Myometrial cell (primary cell): ENCODE measurements around the gene CELSR2. TPM values are rescaled to one million over a fixed set of nuclear protein-coding genes. Genes with fewer than 3 reads are reported as not detected.

Experiments used
- total RNA-seq: library from RNA; depleted of rRNA; stranded (reverse); fragments of >200 nt; gene quantifications from 2 replicates; pipeline ENCODE4 v1.2.3, GENCODE V29; 2015

Gene CELSR2
- 0.29 and 0.35 TPM in 2 replicates for total RNA-seq

DNA sequence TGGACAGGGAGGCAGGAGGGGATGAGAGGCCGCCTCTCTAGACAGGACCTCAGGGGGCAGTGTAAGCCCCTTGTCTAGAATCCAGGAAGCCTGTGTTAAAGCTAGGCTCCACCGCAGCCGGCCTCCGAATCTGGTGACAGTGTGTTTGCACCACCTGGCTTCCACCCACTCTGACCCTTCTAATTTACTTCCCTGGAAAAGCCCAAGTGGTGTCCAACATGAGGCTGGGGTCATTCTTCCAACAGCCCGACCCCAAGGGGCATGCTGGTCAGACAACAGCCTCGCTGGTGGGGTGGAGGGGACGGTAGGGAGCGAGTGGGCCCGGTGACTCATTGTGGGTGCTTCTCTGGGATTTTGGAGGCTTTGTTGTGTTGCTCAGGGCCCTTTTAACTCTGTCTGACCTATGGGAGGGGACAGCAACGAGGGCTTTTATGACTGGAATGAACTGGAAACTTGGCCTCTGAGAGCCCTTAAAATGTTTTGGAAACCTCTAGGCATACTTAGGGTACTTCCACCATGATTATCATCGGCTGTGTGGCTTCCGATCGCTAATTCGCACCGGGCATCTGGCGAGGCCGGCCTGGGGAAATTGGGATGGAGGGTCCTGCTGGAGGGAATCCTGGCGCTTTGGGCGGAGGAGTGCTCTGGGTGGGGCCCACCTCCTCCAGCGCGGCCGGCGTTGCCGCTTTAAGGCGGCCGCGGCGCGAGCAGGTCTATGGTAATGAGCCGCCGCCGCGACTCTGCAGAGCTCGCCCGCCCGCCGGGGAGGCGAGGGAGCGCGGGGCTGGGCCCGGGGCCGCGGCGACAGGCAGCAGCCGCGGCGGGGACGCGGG lies at the start of gene CELSR2:
TSS of gene CELSR2 (plus strand) at position 743 of the 833 bp plus-strand sequence. CDS start 541 bp downstream, outside the sequence.

GRCh38 chr1:109213824-109214693 lies 35.3 kb upstream of the CELSR2 start, which contains the start of gene SARS1:
Gene SARS1 (plus strand): TSS chr1:109213918. CDS start chr1:109213993, 75 bp downstream.

GRCh38 chr1:109282952-109283747 lies 33.8 kb downstream of the CELSR2 start, which contains the start of gene PSRC1:
Gene PSRC1 (minus strand): TSS chr1:109283145.

GRCh38 chr1:109306832-109307273 lies 57.5 kb downstream of the CELSR2 start, which contains the start of gene MYBPHL:
Gene MYBPHL (minus strand): TSS chr1:109307011. CDS start chr1:109306991, 20 bp downstream.

Other genes starting within 250 kb of the CELSR2 start
- 8.4 and 10.6 TPM in 2 replicates for gene WDR47, start 207.4 kb upstream of the CELSR2 start, total RNA-seq
- gene TAF13, start 173.5 kb upstream of the CELSR2 start, total RNA-seq, result 36.9 and 50.3 TPM in 2 replicates
- gene TMEM167B, start 158.8 kb upstream of the CELSR2 start, total RNA-seq, result 21.0 and 33.8 TPM in 2 replicates
- 0.18 and 0.29 TPM in 2 replicates for gene ELAPOR1, start 135.4 kb upstream of the CELSR2 start, total RNA-seq
- 355 and 398 TPM in 2 replicates for gene SARS1, start 35.6 kb upstream of the CELSR2 start, total RNA-seq
- gene PSRC1, start 33.6 kb downstream of the CELSR2 start, total RNA-seq, result 35.4 and 42.1 TPM in 2 replicates
- not detected in 2 replicates for gene MYBPHL, start 57.5 kb downstream of the CELSR2 start, total RNA-seq
- 9.2 and 10.8 TPM in 2 replicates for gene SORT1, start 148.4 kb downstream of the CELSR2 start, total RNA-seq
- gene PSMA5, start 176.9 kb downstream of the CELSR2 start, total RNA-seq, result 60.3 and 61.0 TPM in 2 replicates
- gene SYPL2, start 217.0 kb downstream of the CELSR2 start, total RNA-seq, result 0.53 and 1.7 TPM in 2 replicates
- gene ATXN7L2, start 234.4 kb downstream of the CELSR2 start, total RNA-seq, result 3.0 and 4.0 TPM in 2 replicates
- 5.5 and 6.1 TPM in 2 replicates for gene CYB561D1, start 244.6 kb downstream of the CELSR2 start, total RNA-seq